Measurements from ENCODE around the gene MEIS2.

Gene MEIS2

DNA sequence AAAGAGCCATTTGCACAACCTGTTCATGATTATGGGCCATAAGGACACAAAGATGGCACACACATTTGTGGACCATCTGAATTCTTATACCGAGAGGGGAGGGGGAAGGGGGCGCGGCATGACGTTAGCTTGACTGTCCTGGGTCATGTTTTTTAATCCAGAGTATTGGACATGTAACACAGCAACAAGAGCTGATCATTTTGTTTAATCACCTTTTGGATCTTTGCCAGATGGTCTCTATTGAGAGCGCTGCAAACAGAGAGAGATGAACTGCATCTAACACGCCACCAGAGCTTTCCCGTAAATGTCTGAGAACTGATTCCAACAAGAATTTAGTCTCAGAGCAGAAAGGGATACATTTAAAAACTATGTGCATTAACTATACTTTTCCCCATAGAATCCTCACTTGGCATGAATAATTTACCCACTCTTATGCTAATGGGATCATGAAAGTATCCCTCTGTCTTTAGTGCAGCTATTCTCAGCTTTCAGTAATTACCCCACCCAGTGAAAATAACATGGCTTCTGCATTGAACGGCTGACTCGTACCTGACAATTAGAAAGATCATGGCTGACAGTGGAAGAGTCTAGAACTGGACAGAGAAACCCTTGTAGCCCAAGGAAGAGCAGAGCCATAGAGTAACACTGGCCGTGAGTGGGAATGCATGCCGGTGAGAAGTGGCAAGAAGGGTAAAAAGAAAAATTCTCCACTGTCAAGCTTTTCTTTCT, 22.6 kb downstream of the MEIS2 start:
- no peak for DNase-seq (ENCODE audit: low spot score)

DNA sequence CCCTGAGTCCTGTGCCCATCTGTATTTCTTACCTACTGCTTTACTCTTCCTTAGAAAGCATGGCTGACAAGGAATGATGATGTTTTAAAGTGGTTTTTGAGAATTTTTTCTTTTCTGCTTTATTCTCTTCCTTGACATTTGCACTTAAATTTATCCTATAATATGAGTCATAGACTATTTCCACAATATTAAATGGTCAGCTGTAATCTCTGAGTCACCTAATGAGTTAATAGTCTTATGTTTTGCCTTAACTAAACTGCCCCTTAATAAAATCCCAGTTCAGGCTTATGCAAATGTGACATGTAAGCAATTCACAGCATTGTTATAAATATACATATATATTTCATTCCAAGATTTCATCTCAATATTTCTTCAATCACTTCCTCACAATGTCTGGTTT, 23.8 kb downstream of the MEIS2 start:
- DNase-seq (ENCODE audit: low spot score): no peak

DNA sequence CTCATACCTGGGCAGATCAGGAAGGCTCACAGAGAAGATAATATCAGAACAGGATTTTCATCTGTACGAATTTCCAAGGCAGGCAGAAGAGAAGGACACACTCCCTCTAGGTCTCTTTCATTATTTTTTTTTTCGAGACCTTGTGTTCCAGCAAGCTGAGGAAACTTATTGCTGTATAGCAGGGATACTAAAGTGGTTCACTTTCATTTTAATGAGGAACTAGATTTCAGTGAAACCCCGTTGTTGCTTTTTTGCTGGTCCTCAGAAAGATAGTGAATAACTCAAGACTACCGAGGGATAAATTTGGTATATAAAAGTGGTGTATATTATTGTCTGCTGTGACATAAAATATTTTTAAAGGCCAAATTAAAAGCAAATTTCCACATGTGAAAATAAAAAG, 24.6 kb downstream of the MEIS2 start:
- DNase-seq (ENCODE audit: low spot score): no peak

DNA sequence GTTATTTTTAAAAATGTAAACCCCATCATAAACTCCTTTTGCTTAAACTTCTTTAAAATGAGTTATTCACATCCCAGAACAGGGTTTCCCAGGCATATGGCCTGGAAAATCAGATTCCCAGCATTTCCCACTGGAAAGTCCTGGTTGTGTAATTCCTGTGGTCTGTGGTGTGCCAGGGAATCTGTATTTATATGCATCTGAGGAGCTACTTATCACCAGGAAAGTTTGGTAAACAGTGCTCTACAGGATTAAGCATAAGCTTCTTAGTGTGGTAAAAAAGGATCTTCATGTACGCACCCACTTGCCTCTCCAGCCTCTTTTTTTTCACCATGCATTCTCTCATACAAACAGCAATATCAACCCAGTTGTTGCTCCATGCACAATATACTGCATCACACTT, 28.2 kb downstream of the MEIS2 start:
- no peak for DNase-seq (ENCODE audit: low spot score)

- no peak for DNase-seq (ENCODE audit: low spot score)
Observed at GRCh38 chr15:37071134-37071533, 29.2 kb downstream of the MEIS2 start.

DNA sequence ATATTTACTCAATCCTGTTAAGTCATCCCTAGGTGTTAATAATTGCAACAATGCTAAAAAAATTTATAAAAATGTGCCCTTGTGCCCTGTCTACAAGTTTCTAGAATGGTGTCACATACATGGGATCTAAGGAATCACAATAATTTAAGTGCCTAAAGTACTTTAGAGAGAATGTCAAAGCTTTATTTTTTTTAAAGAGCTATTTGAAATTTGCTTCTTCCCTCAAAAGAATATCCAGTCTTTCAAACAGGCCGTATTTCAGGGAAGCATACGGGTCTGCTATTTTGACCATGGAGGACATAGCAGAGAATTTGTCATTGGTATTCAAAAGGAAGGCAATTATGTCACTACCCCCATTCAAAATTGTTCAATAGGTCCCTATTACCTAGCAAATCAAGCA, 29.7 kb downstream of the MEIS2 start:
- no peak for DNase-seq (ENCODE audit: low spot score)

GRCh38 chr15:37061996-37062395, 38.4 kb downstream of the MEIS2 start:
- DNase-seq (ENCODE audit: low spot score): no peak

GRCh38 chr15:37059086-37059485, 41.3 kb downstream of the MEIS2 start:
- peak; percentile 30 for DNase-seq (ENCODE audit: low spot score)

DNA sequence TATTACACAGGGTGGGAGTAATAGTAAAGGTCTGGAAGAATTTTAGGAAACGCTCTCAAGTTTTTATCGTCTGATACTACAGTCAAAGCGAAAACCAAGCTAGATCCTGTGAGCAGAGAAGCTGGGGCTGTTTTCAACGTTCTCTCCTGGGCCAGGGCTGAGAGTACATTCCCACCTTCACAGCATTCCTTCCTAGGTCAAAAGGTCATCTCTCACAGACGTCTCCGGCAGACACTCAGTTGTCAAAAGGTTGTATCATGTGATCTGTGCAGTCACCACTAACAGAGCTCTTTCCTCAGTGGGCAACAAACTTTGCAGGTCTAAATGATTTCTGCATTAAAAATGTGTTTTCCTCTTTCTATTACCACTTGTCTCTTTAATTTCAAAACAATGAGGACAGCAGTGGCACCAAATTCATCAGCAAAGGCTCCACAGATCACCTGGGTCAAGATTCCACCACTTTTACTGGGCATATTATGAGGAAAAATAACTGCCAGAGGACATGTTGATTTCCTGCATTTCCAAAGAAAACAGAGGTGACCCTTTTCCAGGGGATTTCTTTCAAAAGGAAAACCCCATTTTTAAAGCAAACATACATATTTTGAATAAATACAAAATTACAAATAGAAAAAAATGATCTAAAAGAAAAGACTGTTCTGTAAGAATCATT, 41.9 kb downstream of the MEIS2 start:
- DNase-seq (ENCODE audit: low spot score): peak; percentile 16

- DNase-seq (ENCODE audit: low spot score): peak; percentile 22
Observed at GRCh38 chr15:37057831-37058230, 42.5 kb downstream of the MEIS2 start.

- no peak for DNase-seq (ENCODE audit: low spot score)
Observed at GRCh38 chr15:37057256-37057655, 43.1 kb downstream of the MEIS2 start.

GRCh38 chr15:37056177-37057121, 43.9 kb downstream of the MEIS2 start:
- DNase-seq (ENCODE audit: low spot score): no peak

DNA sequence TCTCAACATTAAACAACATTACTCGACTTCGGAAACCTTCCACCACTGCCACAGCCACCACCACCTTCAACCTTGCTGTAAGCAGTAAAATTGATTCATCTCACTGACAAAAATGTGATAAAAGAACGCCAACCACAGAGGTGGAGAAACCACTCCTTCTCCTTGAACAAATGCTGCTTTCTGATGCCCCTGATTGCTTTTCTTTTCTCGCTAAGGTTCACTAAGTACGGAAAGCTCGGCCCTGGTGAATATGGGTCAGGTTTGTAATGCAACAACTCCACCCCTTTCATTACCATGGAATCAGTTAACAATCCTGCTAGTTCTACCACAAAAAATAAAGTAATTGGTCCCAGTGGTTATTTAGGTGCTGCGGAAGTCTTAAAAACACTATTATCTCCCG, 44.9 kb downstream of the MEIS2 start:
- no peak for DNase-seq (ENCODE audit: low spot score)

GRCh38 chr15:37054336-37054735, 46.0 kb downstream of the MEIS2 start:
- no peak for DNase-seq (ENCODE audit: low spot score)

GRCh38 chr15:37053166-37053565, 47.2 kb downstream of the MEIS2 start:
- DNase-seq (ENCODE audit: low spot score): no peak

DNA sequence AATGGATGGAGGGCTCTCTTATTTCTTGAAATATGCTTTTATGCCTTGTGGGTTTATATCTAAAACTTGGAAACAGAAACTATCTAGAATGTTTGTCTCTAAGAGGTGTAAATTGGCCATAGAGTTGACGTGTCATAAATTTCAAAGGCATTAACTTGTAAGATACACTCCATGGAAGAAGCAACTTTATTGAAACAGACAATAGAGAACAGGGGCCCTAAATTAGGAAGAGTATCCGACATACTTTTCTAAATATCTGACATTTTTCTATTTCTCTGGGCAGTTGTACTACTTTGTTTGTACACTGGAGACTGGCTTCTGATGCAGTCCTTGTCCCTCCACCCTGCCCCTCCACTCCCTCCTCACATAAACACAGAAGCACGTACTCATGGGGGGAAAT, 50.0 kb downstream of the MEIS2 start:
- DNase-seq (ENCODE audit: low spot score): no peak

DNA sequence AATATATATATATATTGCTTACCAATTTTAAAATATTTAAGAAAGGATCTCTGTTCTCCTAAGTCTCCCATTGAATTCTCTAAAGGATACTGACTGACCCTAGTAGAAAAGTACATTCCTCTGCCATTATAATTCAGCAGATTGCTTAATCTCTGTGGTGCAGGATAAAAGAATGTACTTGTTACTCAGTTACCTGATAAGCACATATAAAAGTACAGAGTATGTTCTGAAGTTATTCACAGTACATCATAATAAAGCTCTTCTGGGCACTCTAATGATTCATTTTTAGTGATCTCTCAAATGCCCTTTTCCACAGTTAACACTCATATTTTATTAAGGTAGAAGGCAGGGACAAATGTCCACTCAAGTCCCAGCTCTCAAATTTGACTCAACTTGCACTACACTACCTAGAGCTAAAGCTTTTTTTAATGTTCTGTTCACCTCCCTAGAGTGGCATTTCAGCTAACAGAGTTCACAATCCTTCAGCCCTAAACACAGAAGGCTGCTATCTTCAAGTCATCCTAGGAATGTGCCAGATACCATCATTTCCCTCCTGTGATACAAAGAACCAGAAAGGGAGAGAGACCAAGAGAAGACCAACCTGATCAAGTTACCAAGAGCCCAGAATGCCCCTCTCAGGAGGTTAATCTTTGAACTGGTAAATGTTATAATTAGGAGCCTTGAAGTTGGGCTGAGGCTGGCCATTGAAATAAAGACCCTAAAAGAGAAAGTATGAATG, 53.3 kb downstream of the MEIS2 start:
- no peak for DNase-seq (ENCODE audit: low spot score)

DNA sequence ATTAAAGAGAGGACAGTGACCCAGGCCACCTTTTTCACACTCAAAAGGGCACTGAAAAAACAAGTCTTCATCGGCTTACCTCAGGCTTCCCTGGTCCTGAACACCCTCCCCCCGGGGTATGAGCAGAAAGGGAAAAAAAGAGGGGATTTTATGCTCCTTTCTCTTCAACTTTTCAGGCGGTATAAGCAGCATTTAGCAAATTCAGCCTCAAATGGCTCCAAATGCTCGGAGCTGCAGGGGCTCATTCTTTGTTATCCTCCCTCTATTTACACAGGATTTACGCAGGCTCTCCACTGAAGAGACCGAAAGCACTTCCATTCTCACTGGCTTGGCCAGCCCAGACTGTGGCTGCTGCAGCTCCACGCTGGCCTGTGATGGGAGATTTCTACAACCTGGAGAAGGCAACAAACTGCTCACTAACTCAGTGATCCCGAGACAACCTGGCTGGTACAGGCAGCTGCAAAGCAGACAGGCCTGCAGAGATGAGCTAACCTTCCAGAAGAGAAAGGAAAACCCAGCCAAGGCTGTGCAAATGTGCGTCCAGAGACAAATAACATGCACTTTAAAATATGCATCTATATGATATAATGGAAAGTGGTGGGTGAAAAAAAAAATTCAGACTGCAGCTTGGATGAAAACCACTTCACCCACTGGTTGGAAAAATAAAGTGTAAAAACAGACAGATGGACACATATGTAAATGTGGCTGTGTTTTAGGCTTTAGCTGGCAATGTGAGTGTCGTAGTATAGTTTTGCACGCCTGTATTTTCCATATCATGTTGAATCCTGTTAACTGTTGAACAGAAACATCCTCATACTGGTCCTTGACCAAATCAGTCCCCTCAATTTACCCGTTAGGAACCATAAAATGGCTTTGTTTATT, 54.2 kb downstream of the MEIS2 start:
- no peak for DNase-seq (ENCODE audit: low spot score)

DNA sequence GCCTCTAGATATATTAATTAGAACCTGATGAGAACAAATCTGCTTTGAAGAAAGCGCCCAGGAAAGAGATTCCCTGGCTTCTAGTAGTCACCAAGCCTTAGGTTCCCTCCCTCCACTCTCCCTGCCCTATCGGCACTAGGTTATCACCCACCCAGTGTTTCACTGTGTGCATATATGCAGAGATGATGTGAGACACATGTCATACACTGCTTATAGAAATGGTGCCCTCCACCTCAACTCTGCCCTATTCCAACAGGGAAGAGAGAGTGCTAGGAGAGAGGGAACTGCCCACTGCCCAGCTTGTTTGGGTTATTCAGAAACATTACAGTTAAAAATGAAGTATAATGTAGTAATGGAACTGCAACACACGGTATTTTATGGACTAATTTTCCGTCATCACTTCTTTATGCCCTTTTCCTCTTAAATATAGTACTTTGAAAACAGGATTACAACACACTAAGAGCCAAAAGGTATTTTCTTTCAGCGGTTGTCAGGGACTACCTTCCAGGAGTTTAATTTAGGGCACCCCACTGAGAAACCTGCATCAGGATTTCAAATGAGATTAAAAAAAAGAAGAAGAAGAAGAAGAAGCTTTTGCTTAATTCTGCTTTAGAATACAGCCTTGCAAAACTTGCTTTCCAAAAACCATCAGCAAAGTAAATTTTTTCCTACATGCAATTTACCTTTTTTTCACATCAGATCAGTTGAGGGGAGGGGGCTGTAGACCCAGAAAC, 55.3 kb downstream of the MEIS2 start:
- DNase-seq (ENCODE audit: low spot score): no peak

DNA sequence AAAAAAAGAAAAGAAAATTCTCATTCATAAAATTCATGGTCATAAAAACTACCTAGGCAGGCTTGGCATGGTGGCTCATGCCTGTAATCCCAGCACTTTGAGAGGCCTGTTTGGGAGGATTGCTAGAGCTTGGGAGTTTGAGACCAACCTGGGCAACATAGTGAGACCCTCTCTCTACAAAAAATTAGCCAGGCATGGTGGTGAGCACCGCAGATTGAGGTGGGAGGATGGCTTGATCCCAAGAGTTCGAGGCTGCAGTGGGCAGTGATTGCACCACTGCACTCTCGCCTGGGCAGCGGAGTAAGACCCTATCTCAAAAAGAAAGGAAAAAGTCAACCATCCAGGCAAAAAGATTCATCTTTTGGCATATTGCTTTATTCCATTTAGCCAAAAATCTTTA, 58.5 kb downstream of the MEIS2 start:
- no peak for DNase-seq (ENCODE audit: low spot score)
